Measurements from ENCODE around the gene MBL2. TPM values are rescaled to one million over a fixed set of nuclear protein-coding genes. Genes with fewer than 3 reads are reported as not detected.

The MBL2 gene
- total and polyA plus RNA-seq, 2 donors (not counting 1 experiment from before 2014, with no cell fraction given) = not detected

GRCh38 chr10:52746169-52746568, 26.4 kb downstream of the MBL2 start:
- Mint-ChIP-seq H3K9me3 (ENCODE audit: insufficient read depth) (no peaks in the 10 kb centered on the region), H3K4me1 (no peaks in the 10 kb centered on the region), H3K4me3 (no peak overlapping the region), H3K27me3 (no peaks in the 10 kb centered on the region), H3K27ac (no peak overlapping the region)
- POLR2A ChIA-PET = no interaction called here
- TF ChIP-seq CTCF (IDR thresholded peaks at IDR 0.05) (no peak), EZH2 (IDR thresholded peaks at IDR 0.05; ENCODE audit: borderline replicate concordance, insufficient read depth, low read depth, low read length, poor library complexity, severe bottlenecking) (no peak)
- no peak overlapping the region for H3K4me3 ChIP-seq (ENCODE audit: control extremely low read depth in 1 of 5, extremely low read depth in 1 of 5, insufficient read depth in 1 of 5, low read depth in 2 of 5, low read length in 4 of 5)
- no peaks in the 10 kb centered on the region for H3K27me3 ChIP-seq (replicated peaks in 1 of 4; ENCODE audit: control extremely low read depth in 1 of 4, control insufficient read depth in 3 of 4, insufficient read depth in 4 of 4, low read length in 3 of 4)
- H4K20me1 ChIP-seq (ENCODE audit: control insufficient read depth, insufficient read depth, low read length, poor library complexity, severe bottlenecking) = no peaks in the 10 kb centered on the region
- DNase-seq (no peak), ATAC-seq (ENCODE audit: low read depth) (no peak)
- no peaks in the 10 kb centered on the region for H3K4me1 ChIP-seq (ENCODE audit: control insufficient read depth in 2 of 2, insufficient read depth in 2 of 2, low read length in 2 of 2)
- H2AFZ ChIP-seq (ENCODE audit: insufficient read depth, low read depth, low read length, poor library complexity, severe bottlenecking) = no peak overlapping the region
- no peaks in the 10 kb centered on the region for H3K36me3 ChIP-seq (replicated peaks in 1 of 2; ENCODE audit: control extremely low read depth in 1 of 2, control insufficient read depth in 1 of 2, extremely low read depth in 1 of 2, insufficient read depth in 2 of 2, low read length in 1 of 2)
- no peaks in the 10 kb centered on the region for H3K79me2 ChIP-seq (ENCODE audit: control insufficient read depth, insufficient read depth, low read length)
- CTCF ChIA-PET = no interaction called here
- no peak overlapping the region for H3K9ac ChIP-seq (ENCODE audit: low read length)
- H3K9me3 ChIP-seq (ENCODE audit: control extremely low read depth in 1 of 3, control insufficient read depth in 2 of 3, insufficient read depth in 1 of 3, low read length in 2 of 3) = no peaks in the 10 kb centered on the region
- no peak overlapping the region for H3K27ac ChIP-seq (ENCODE audit: low read length in 2 of 2)
- no peak overlapping the region for H3K4me2 ChIP-seq (replicated peaks; ENCODE audit: low read depth, low read length, poor library complexity, severe bottlenecking)
- 85% methylated on average over 3 of the region's 5 CpGs for WGBS (ENCODE audit: insufficient coverage)
- intact Hi-C loops (cut with micrococcal nuclease) = no loop called here

GRCh38 chr10:52744057-52744805, 28.4 kb downstream of the MBL2 start:
- ChIA-PET CTCF (no interaction called here), POLR2A (no interaction called here)
- DNase-seq (no peak), ATAC-seq (ENCODE audit: low read depth) (no peak)
- TF ChIP-seq EZH2 (IDR thresholded peaks at IDR 0.05; ENCODE audit: borderline replicate concordance, insufficient read depth, low read depth, low read length, poor library complexity, severe bottlenecking) (no peak), CTCF (IDR thresholded peaks at IDR 0.05) (no peak)
- Histone ChIP-seq H3K9ac (ENCODE audit: low read length) (no peak overlapping the region), H4K20me1 (ENCODE audit: control insufficient read depth, insufficient read depth, low read length, poor library complexity, severe bottlenecking) (no peaks in the 10 kb centered on the region), H3K27ac (ENCODE audit: low read length in 2 of 2) (no peak overlapping the region), H3K4me3 (ENCODE audit: control extremely low read depth in 1 of 5, extremely low read depth in 1 of 5, insufficient read depth in 1 of 5, low read depth in 2 of 5, low read length in 4 of 5) (no peak overlapping the region), H3K4me1 (ENCODE audit: control insufficient read depth in 2 of 2, insufficient read depth in 2 of 2, low read length in 2 of 2) (no peaks in the 10 kb centered on the region), H3K9me3 (ENCODE audit: control extremely low read depth in 1 of 3, control insufficient read depth in 2 of 3, insufficient read depth in 1 of 3, low read length in 2 of 3) (no peaks in the 10 kb centered on the region), H3K36me3 (replicated peaks in 1 of 2; ENCODE audit: control extremely low read depth in 1 of 2, control insufficient read depth in 1 of 2, extremely low read depth in 1 of 2, insufficient read depth in 2 of 2, low read length in 1 of 2) (no peaks in the 10 kb centered on the region), H3K79me2 (ENCODE audit: control insufficient read depth, insufficient read depth, low read length) (no peaks in the 10 kb centered on the region), H2AFZ (ENCODE audit: insufficient read depth, low read depth, low read length, poor library complexity, severe bottlenecking) (no peak overlapping the region), H3K4me2 (replicated peaks; ENCODE audit: low read depth, low read length, poor library complexity, severe bottlenecking) (no peak overlapping the region), H3K27me3 (replicated peaks in 1 of 4; ENCODE audit: control extremely low read depth in 1 of 4, control insufficient read depth in 3 of 4, insufficient read depth in 4 of 4, low read length in 3 of 4) (no peaks in the 10 kb centered on the region)
- H3K27ac Mint-ChIP-seq = no peak overlapping the region
- H3K27me3 Mint-ChIP-seq = no peaks in the 10 kb centered on the region
- 66% methylated on average over 7 of the region's 8 CpGs for WGBS (ENCODE audit: insufficient coverage)
- intact Hi-C loops (cut with micrococcal nuclease) = no loop called here
- H3K9me3 Mint-ChIP-seq (ENCODE audit: insufficient read depth) = no peaks in the 10 kb centered on the region
- no peaks in the 10 kb centered on the region for H3K4me1 Mint-ChIP-seq
- no peak overlapping the region for H3K4me3 Mint-ChIP-seq

Data from B cell (primary cell).